ENCODE measurements around the gene COL20A1.
A peak's percentile ranks its signal among the peaks of the same experiment; 100 is the strongest.

COL20A1 gene

GRCh38 chr20:63254232-63254605 lies 38.8 kb upstream of the COL20A1 start, which contains the start of gene NKAIN4:
TSS of gene NKAIN4 (minus strand) at chr20:63254463. CDS start at chr20:63254450, 13 bp downstream.
- Histone ChIP-seq H3K4me3 (ENCODE audit: low read depth, low read length) (peak within 1 kb of the TSS; percentile 52), H3K9ac (ENCODE audit: low read depth, low read length) (no peak within 1 kb of the TSS), H3K36me3 (ENCODE audit: control insufficient read depth, insufficient read depth, low read length) (no peaks in the 10 kb centered on the region), H3K9me3 (ENCODE audit: control insufficient read depth, insufficient read depth, low read length) (no peaks in the 10 kb centered on the region), H3K27me3 (ENCODE audit: control insufficient read depth, insufficient read depth, low read length) (peaks cover 11% of the 10 kb centered on the region), H3K4me1 (ENCODE audit: control insufficient read depth, insufficient read depth, low read length) (peaks cover 9% of the 10 kb centered on the region)

GRCh38 chr20:63254606-63255384 lies 38.2 kb upstream of the COL20A1 start:
- no peaks in the 10 kb centered on the region for H3K36me3 ChIP-seq (ENCODE audit: control insufficient read depth, insufficient read depth, low read length)
- H3K27me3 ChIP-seq (ENCODE audit: control insufficient read depth, insufficient read depth, low read length) = peaks cover 11% of the 10 kb centered on the region
- H3K4me1 ChIP-seq (ENCODE audit: control insufficient read depth, insufficient read depth, low read length) = peaks cover 9% of the 10 kb centered on the region
- no peaks in the 10 kb centered on the region for H3K9me3 ChIP-seq (ENCODE audit: control insufficient read depth, insufficient read depth, low read length)
- H3K4me3 ChIP-seq (ENCODE audit: low read depth, low read length) = peak overlapping the region; percentile 52
- H3K9ac ChIP-seq (ENCODE audit: low read depth, low read length) = no peak overlapping the region

- peaks cover 9% of the 10 kb centered on the region for H3K4me1 ChIP-seq (ENCODE audit: control insufficient read depth, insufficient read depth, low read length)
- H3K9me3 ChIP-seq (ENCODE audit: control insufficient read depth, insufficient read depth, low read length) = no peaks in the 10 kb centered on the region
- peaks cover 11% of the 10 kb centered on the region for H3K27me3 ChIP-seq (ENCODE audit: control insufficient read depth, insufficient read depth, low read length)
- H3K4me3 ChIP-seq (ENCODE audit: low read depth, low read length) = no peak overlapping the region
- H3K9ac ChIP-seq (ENCODE audit: low read depth, low read length) = no peak overlapping the region
- H3K36me3 ChIP-seq (ENCODE audit: control insufficient read depth, insufficient read depth, low read length) = no peaks in the 10 kb centered on the region
Observed at GRCh38 chr20:63255931-63256704, 36.9 kb upstream of the COL20A1 start.

- H3K9me3 ChIP-seq (ENCODE audit: control insufficient read depth, insufficient read depth, low read length) = no peaks in the 10 kb centered on the region
- H3K27me3 ChIP-seq (ENCODE audit: control insufficient read depth, insufficient read depth, low read length) = peaks cover 11% of the 10 kb centered on the region
- peaks cover 9% of the 10 kb centered on the region for H3K4me1 ChIP-seq (ENCODE audit: control insufficient read depth, insufficient read depth, low read length)
- H3K36me3 ChIP-seq (ENCODE audit: control insufficient read depth, insufficient read depth, low read length) = no peaks in the 10 kb centered on the region
- H3K9ac ChIP-seq (ENCODE audit: low read depth, low read length) = no peak overlapping the region
- no peak overlapping the region for H3K4me3 ChIP-seq (ENCODE audit: low read depth, low read length)
Observed at GRCh38 chr20:63256954-63257353, 36.0 kb upstream of the COL20A1 start.

- Histone ChIP-seq H3K36me3 (ENCODE audit: control insufficient read depth, insufficient read depth, low read length) (no peaks in the 10 kb centered on the region), H3K9me3 (ENCODE audit: control insufficient read depth, insufficient read depth, low read length) (no peaks in the 10 kb centered on the region), H3K9ac (ENCODE audit: low read depth, low read length) (no peak overlapping the region), H3K27me3 (ENCODE audit: control insufficient read depth, insufficient read depth, low read length) (peaks cover 8% of the 10 kb centered on the region), H3K4me1 (ENCODE audit: control insufficient read depth, insufficient read depth, low read length) (peaks cover 9% of the 10 kb centered on the region), H3K4me3 (ENCODE audit: low read depth, low read length) (no peak overlapping the region)
Observed at GRCh38 chr20:63257629-63258028, 35.4 kb upstream of the COL20A1 start.

- peaks cover 3% of the 10 kb centered on the region for H3K27me3 ChIP-seq (ENCODE audit: control insufficient read depth, insufficient read depth, low read length)
- H3K36me3 ChIP-seq (ENCODE audit: control insufficient read depth, insufficient read depth, low read length) = no peaks in the 10 kb centered on the region
- H3K9ac ChIP-seq (ENCODE audit: low read depth, low read length) = no peak overlapping the region
- peaks cover 6% of the 10 kb centered on the region for H3K4me1 ChIP-seq (ENCODE audit: control insufficient read depth, insufficient read depth, low read length)
- no peaks in the 10 kb centered on the region for H3K9me3 ChIP-seq (ENCODE audit: control insufficient read depth, insufficient read depth, low read length)
- H3K4me3 ChIP-seq (ENCODE audit: low read depth, low read length) = no peak overlapping the region
Observed at GRCh38 chr20:63258781-63259180, 34.2 kb upstream of the COL20A1 start.

GRCh38 chr20:63259734-63260460 lies 33.1 kb upstream of the COL20A1 start:
- Histone ChIP-seq H3K36me3 (ENCODE audit: control insufficient read depth, insufficient read depth, low read length) (no peaks in the 10 kb centered on the region), H3K9me3 (ENCODE audit: control insufficient read depth, insufficient read depth, low read length) (no peaks in the 10 kb centered on the region), H3K9ac (ENCODE audit: low read depth, low read length) (no peak overlapping the region), H3K4me1 (ENCODE audit: control insufficient read depth, insufficient read depth, low read length) (peaks cover 6% of the 10 kb centered on the region), H3K4me3 (ENCODE audit: low read depth, low read length) (no peak overlapping the region), H3K27me3 (ENCODE audit: control insufficient read depth, insufficient read depth, low read length) (peaks cover 2% of the 10 kb centered on the region)

GRCh38 chr20:63260521-63260920 lies 32.5 kb upstream of the COL20A1 start:
- H3K27me3 ChIP-seq (ENCODE audit: control insufficient read depth, insufficient read depth, low read length) = no peaks in the 10 kb centered on the region
- no peak overlapping the region for H3K9ac ChIP-seq (ENCODE audit: low read depth, low read length)
- H3K9me3 ChIP-seq (ENCODE audit: control insufficient read depth, insufficient read depth, low read length) = no peaks in the 10 kb centered on the region
- H3K4me1 ChIP-seq (ENCODE audit: control insufficient read depth, insufficient read depth, low read length) = peaks cover 3% of the 10 kb centered on the region
- no peak overlapping the region for H3K4me3 ChIP-seq (ENCODE audit: low read depth, low read length)
- no peaks in the 10 kb centered on the region for H3K36me3 ChIP-seq (ENCODE audit: control insufficient read depth, insufficient read depth, low read length)

GRCh38 chr20:63261060-63261794 lies 31.8 kb upstream of the COL20A1 start:
- H3K9me3 ChIP-seq (ENCODE audit: control insufficient read depth, insufficient read depth, low read length) = no peaks in the 10 kb centered on the region
- no peak overlapping the region for H3K9ac ChIP-seq (ENCODE audit: low read depth, low read length)
- H3K4me1 ChIP-seq (ENCODE audit: control insufficient read depth, insufficient read depth, low read length) = no peaks in the 10 kb centered on the region
- H3K27me3 ChIP-seq (ENCODE audit: control insufficient read depth, insufficient read depth, low read length) = no peaks in the 10 kb centered on the region
- no peaks in the 10 kb centered on the region for H3K36me3 ChIP-seq (ENCODE audit: control insufficient read depth, insufficient read depth, low read length)
- no peak overlapping the region for H3K4me3 ChIP-seq (ENCODE audit: low read depth, low read length)

- H3K9me3 ChIP-seq (ENCODE audit: control insufficient read depth, insufficient read depth, low read length) = no peaks in the 10 kb centered on the region
- H3K27me3 ChIP-seq (ENCODE audit: control insufficient read depth, insufficient read depth, low read length) = no peaks in the 10 kb centered on the region
- no peaks in the 10 kb centered on the region for H3K36me3 ChIP-seq (ENCODE audit: control insufficient read depth, insufficient read depth, low read length)
- no peaks in the 10 kb centered on the region for H3K4me1 ChIP-seq (ENCODE audit: control insufficient read depth, insufficient read depth, low read length)
- H3K4me3 ChIP-seq (ENCODE audit: low read depth, low read length) = no peak overlapping the region
- no peak overlapping the region for H3K9ac ChIP-seq (ENCODE audit: low read depth, low read length)
Observed at GRCh38 chr20:63261795-63262528, 31.0 kb upstream of the COL20A1 start.

- Histone ChIP-seq H3K9me3 (ENCODE audit: control insufficient read depth, insufficient read depth, low read length) (no peaks in the 10 kb centered on the region), H3K36me3 (ENCODE audit: control insufficient read depth, insufficient read depth, low read length) (no peaks in the 10 kb centered on the region), H3K4me1 (ENCODE audit: control insufficient read depth, insufficient read depth, low read length) (no peaks in the 10 kb centered on the region), H3K4me3 (ENCODE audit: low read depth, low read length) (no peak overlapping the region), H3K27me3 (ENCODE audit: control insufficient read depth, insufficient read depth, low read length) (no peaks in the 10 kb centered on the region), H3K9ac (ENCODE audit: low read depth, low read length) (no peak overlapping the region)
Observed at GRCh38 chr20:63262836-63263235, 30.1 kb upstream of the COL20A1 start.
